ENCODE data around the gene TNFSF8.

GRCh38 chr9:114953959-114954358, 23.6 kb upstream of the TNFSF8 start:
- no peak for TF ChIP-seq POLR2A (IDR thresholded peaks at IDR 0.05)
- TF ChIP-seq CTCF (IDR thresholded peaks at IDR 0.05): no peak
